Activated CD4-positive, alpha-beta memory T cell treated with anti-CD3 and anti-CD28 coated beads for 36 hours (primary cell): ENCODE data around the gene KCNB1. TPM values are rescaled to one million over a fixed set of nuclear protein-coding genes. Genes with fewer than 3 reads are reported as not detected.

Experiments used
- CTCF ChIA-PET: fragments of 350-600 bp; sonication (Branson Sonifier 250); formaldehyde crosslinking; loops from one replicate; lab custom pipeline; 2021; ENCODE audit warnings: antibody characterized with exemption, inconsistent platforms; lab: Charles Lee
- POLR2A ChIA-PET: fragments of 350-600 bp; sonication (Branson Sonifier 250); formaldehyde crosslinking; loops from one replicate; lab custom pipeline; 2021; ENCODE audit warnings: antibody characterized with exemption; lab: Charles Lee
- DNase-seq: peaks from one replicate; pipeline ENCODE4 v3.0.0-alpha.2; 2020
- H3K27ac Mint-ChIP-seq: one replicate; pipeline ENCODE4 v1.8.0; 2021; ENCODE audit warnings: mixed read lengths
- H3K27me3 Mint-ChIP-seq: one replicate; pipeline ENCODE4 v1.8.0; 2021; ENCODE audit warnings: mixed read lengths
- H3K36me3 Mint-ChIP-seq: one replicate; pipeline ENCODE4 v1.8.0; 2021; ENCODE audit warnings: mixed read lengths
- H3K4me1 Mint-ChIP-seq: one replicate; pipeline ENCODE4 v1.8.0; 2021; ENCODE audit warnings: low read depth, mixed read lengths
- H3K4me3 Mint-ChIP-seq: one replicate; pipeline ENCODE4 v1.8.0; 2021; ENCODE audit warnings: mild to moderate bottlenecking, mixed read lengths
- H3K9me3 Mint-ChIP-seq: one replicate; pipeline ENCODE4 v1.8.0; 2021; ENCODE audit warnings: mixed read lengths
- intact Hi-C: fragments of 100-400 bp; cut with micrococcal nuclease; formaldehyde crosslinking; loops from one replicate; pipeline ENCODE4 v1.15.1; 2023
- total RNA-seq, 2 experiments: library from RNA; stranded (reverse); gene quantifications; one replicate each; pipeline ENCODE4 v1.2.3, GENCODE V29; 2021

The KCNB1 gene
- total RNA-seq, 2 experiments from 2014 or later = not detected

DNA sequence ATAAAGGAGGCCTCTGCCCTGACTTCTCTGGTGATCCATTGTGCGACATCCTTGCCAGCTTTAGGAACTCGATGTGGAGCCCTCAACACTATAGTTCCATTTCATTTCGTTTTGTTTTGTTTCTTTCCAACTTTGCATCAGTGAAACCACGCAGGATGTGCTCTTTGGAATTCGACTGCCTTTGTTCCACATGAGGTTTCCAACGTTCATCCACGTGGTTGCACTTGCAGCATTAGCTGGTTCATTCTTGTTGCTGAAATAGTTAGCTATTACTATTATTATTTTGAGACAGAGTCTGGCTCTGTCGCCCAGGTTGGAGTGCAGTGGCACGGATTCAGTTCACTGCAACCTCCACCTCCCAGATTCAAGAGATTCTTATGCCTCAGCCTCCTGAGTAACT is 143.3 kb downstream of the KCNB1 start:
- Mint-ChIP-seq H3K9me3 (no peaks in the 10 kb centered on the region), H3K27ac (no peak overlapping the region), H3K27me3 (peaks cover 11% of the 10 kb centered on the region), H3K36me3 (no peaks in the 10 kb centered on the region), H3K4me3 (no peak overlapping the region), H3K4me1 (no peaks in the 10 kb centered on the region)
- intact Hi-C loops = no loop called here
- ChIA-PET POLR2A (no interaction called here), CTCF (interaction anchor here (1.1 kb wide), 1 partner anchor 166 kb away, joined by 3 read pairs; no protein-coding TSS in a partner anchor)
- no peak for DNase-seq

DNA sequence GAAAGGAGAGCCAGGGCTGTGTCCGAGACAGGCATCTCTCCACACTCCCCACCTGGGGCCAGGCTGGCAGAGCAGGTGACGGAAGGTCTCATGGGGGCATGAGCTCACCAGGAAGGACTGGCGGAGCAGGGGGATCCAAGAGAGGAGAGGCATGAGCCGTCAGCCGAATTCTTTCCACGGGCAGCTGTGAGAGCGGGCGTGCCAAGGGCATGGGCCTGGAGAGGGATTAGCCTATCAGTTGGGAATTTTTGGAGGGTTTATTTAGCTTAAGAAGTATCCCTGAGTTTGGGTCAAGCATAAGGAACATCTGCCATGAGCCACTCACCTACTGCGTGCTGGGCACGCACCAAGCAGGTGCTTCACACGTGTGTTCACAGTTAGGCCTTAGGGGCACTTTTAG is 144.4 kb downstream of the KCNB1 start:
- ChIA-PET CTCF (no interaction called here), POLR2A (no interaction called here)
- no peaks in the 10 kb centered on the region for H3K4me1 Mint-ChIP-seq
- H3K36me3 Mint-ChIP-seq = no peaks in the 10 kb centered on the region
- no peaks in the 10 kb centered on the region for H3K9me3 Mint-ChIP-seq
- intact Hi-C loops = no loop called here
- peaks cover 10% of the 10 kb centered on the region for H3K27me3 Mint-ChIP-seq
- no peak for DNase-seq
- H3K4me3 Mint-ChIP-seq = no peak overlapping the region
- no peak overlapping the region for H3K27ac Mint-ChIP-seq

GRCh38 chr20:49337357-49337756 is 145.1 kb downstream of the KCNB1 start:
- Mint-ChIP-seq H3K27me3 (peaks cover 17% of the 10 kb centered on the region), H3K4me1 (no peaks in the 10 kb centered on the region), H3K9me3 (no peaks in the 10 kb centered on the region), H3K4me3 (no peak overlapping the region), H3K36me3 (no peaks in the 10 kb centered on the region), H3K27ac (no peak overlapping the region)
- no peak for DNase-seq
- ChIA-PET POLR2A (no interaction called here), CTCF (interaction anchor here (8.5 kb wide), 1 partner anchor 196 kb away, joined by 75 read pairs; no protein-coding TSS in a partner anchor)
- intact Hi-C loops = no loop called here

- no peaks in the 10 kb centered on the region for H3K4me1 Mint-ChIP-seq
- ChIA-PET CTCF (interaction anchor here (0.7 to 8.5 kb wide), 5 partner anchors 61 to 205 kb away, joined by 3 to 75 read pairs (median 29); no protein-coding TSS in a partner anchor), POLR2A (no interaction called here)
- intact Hi-C loops = no loop called here
- no peak overlapping the region for H3K4me3 Mint-ChIP-seq
- no peaks in the 10 kb centered on the region for H3K9me3 Mint-ChIP-seq
- peaks cover 19% of the 10 kb centered on the region for H3K27me3 Mint-ChIP-seq
- no peak for DNase-seq
- no peaks in the 10 kb centered on the region for H3K36me3 Mint-ChIP-seq
- H3K27ac Mint-ChIP-seq = no peak overlapping the region
Measured at GRCh38 chr20:49336786-49337185, 145.7 kb downstream of the KCNB1 start.

GRCh38 chr20:49335476-49335875 is 147.0 kb downstream of the KCNB1 start:
- POLR2A ChIA-PET = no interaction called here
- Mint-ChIP-seq H3K9me3 (no peaks in the 10 kb centered on the region), H3K27ac (no peak overlapping the region), H3K4me3 (no peak overlapping the region), H3K36me3 (no peaks in the 10 kb centered on the region), H3K4me1 (no peaks in the 10 kb centered on the region), H3K27me3 (peaks cover 25% of the 10 kb centered on the region)
- intact Hi-C loops = loop anchor here (2.0 kb wide), 1 partner anchor 149 kb away; no protein-coding TSS in a partner anchor
- no peak for DNase-seq
- CTCF ChIA-PET = interaction anchor here (1.0 to 8.5 kb wide), 8 partner anchors 12 to 273 kb away, joined by 3 to 75 read pairs (median 8); no protein-coding TSS in a partner anchor

DNA sequence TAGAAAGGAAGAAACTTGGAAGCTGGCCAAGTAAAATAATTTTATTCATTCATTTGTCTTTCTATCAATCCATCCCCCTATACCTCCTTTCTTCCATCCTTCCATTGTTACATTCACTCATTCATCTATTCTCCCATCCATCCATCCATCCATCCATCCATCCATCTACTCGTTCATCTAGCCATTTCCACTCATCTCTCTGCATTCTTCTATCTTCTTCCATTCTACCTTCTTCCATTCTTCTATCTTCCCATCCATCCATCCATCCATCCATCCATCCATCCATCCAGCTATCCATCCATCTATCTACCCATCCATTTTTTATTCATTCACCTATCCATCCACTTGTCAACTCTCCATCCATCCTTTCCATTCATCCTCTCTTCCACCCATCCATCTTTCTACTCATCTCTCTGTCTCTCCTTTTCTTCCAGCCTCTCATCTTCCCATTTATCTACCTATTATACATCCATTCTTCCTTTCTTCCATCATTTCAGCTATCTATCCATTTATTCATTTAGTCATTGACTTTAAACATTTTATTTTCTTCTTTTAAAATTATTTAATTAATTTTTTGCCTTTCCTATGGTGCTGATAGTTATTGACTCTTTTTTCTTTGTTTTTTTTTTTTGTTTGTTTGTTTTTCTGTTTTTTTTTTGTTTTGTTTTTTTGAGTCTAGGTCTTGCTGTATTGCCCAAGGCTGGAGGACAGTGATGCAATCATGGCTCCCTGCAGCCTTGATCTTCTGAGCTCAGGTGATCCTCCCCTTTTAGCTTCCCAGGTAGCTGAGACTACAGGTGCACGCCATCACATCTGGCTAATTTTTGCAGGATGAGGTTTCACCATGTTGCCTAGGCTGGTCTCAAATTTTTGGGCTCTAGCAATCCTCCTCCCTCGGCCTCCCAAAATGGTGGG is 151.5 kb downstream of the KCNB1 start:
- intact Hi-C loops = no loop called here
- no peaks in the 10 kb centered on the region for H3K36me3 Mint-ChIP-seq
- DNase-seq = no peak
- peaks cover 31% of the 10 kb centered on the region for H3K27me3 Mint-ChIP-seq
- no peak overlapping the region for H3K4me3 Mint-ChIP-seq
- ChIA-PET CTCF (interaction anchor here (0.6 to 8.5 kb wide), 12 partner anchors 10 to 278 kb away, joined by 3 to 75 read pairs (median 4); no protein-coding TSS in a partner anchor), POLR2A (interaction anchor here (0.7 kb wide), 1 partner anchor 283 kb away, joined by 5 read pairs; no protein-coding TSS in a partner anchor)
- H3K9me3 Mint-ChIP-seq = no peaks in the 10 kb centered on the region
- no peak overlapping the region for H3K27ac Mint-ChIP-seq
- H3K4me1 Mint-ChIP-seq = no peaks in the 10 kb centered on the region

- intact Hi-C loops = no loop called here
- ChIA-PET POLR2A (no interaction called here), CTCF (interaction anchor here (1.0 kb wide), 1 partner anchor 206 kb away, joined by 4 read pairs; no protein-coding TSS in a partner anchor)
- Mint-ChIP-seq H3K4me1 (peaks cover 9% of the 10 kb centered on the region), H3K27me3 (peaks cover 27% of the 10 kb centered on the region), H3K36me3 (no peaks in the 10 kb centered on the region), H3K9me3 (no peaks in the 10 kb centered on the region), H3K4me3 (no peak overlapping the region), H3K27ac (no peak overlapping the region)
- no peak for DNase-seq
Measured at GRCh38 chr20:49328790-49329189, 153.7 kb downstream of the KCNB1 start.

DNA sequence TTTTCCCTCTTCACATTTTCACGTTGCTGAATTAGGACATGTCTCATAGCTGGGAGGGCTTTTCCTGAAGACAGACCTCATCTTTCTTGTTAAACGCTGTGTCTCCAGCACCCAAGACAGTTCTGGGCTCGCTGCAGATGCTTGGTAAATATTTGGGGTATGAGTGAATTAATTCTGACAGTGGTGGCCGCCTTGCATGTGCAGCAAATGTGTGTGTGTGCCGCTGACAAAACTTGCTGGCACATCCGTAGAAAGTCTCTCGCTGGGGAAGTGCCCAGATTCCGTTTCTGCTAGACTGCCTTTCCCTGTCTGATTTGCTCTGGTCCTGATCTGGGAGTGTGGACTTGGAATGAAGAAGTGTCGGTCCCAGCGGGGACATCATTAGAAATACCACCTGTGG is 156.4 kb downstream of the KCNB1 start:
- DNase-seq = no peak
- ChIA-PET POLR2A (no interaction called here), CTCF (no interaction called here)
- no peak overlapping the region for H3K27ac Mint-ChIP-seq
- intact Hi-C loops = no loop called here
- no peaks in the 10 kb centered on the region for H3K36me3 Mint-ChIP-seq
- no peak overlapping the region for H3K4me3 Mint-ChIP-seq
- peaks cover 15% of the 10 kb centered on the region for H3K27me3 Mint-ChIP-seq
- H3K4me1 Mint-ChIP-seq = peaks cover 19% of the 10 kb centered on the region
- H3K9me3 Mint-ChIP-seq = no peaks in the 10 kb centered on the region

DNA sequence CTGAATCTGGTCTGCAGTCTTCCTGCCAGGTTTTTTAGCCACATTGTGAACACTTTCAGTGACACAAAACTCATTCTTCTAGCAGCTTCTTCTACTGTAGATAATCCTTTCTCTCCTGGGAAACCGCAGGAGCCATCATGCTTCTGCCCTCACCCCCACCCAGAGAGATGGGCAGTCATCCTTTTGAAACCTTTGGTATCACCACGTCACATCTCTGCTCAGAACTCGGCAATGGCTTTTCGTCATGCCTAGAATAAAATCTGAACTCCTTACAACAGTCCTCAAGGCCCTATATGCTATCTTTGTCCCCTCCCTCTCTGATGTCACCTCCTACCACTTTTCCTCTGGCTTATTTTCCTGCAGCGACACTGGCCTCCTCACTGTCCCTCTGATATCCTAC is 158.2 kb downstream of the KCNB1 start:
- ChIA-PET POLR2A (no interaction called here), CTCF (no interaction called here)
- Mint-ChIP-seq H3K9me3 (no peaks in the 10 kb centered on the region), H3K4me3 (no peak overlapping the region), H3K4me1 (peaks cover 20% of the 10 kb centered on the region), H3K36me3 (no peaks in the 10 kb centered on the region), H3K27ac (no peak overlapping the region), H3K27me3 (peaks cover 21% of the 10 kb centered on the region)
- DNase-seq = no peak
- intact Hi-C loops = loop anchor here (5.0 kb wide), 1 partner anchor 268 kb away; no protein-coding TSS in a partner anchor

DNA sequence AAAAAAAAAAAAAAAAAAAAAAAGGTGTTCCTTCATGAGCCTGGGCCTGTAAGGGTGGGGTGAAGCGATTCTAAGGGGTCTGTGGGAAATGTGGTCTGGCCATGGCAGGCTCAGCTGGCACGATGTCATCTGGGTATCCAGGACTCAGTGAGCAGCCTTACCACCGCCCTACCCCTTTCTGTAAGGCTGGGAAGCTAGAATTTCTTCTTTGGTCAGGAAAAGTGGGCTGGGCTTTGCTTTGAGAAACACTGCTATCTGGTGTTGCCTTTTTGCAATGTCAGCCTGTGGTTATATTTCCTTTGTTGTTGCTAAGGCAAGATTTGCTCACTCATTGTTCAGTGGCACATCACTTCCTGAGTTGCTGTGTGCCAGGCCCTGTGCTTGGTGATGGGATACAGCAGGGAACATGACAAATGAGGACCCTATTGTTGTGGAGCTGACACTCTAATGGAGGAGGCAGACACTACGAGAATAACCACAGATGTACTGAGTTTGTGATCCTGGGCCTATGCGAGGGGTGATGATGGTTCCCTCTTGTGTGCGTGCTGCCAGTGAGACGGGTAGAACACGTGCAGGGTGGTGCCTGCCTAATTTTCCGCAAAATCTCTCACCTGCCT is 158.7 kb downstream of the KCNB1 start:
- ChIA-PET POLR2A (interaction anchor here (0.9 kb wide), 1 partner anchor 14 kb away, joined by 3 read pairs; no protein-coding TSS in a partner anchor), CTCF (interaction anchor here (0.6 to 1.9 kb wide), 2 partner anchors 11 to 77 kb away, joined by 3 to 12 read pairs; no protein-coding TSS in a partner anchor)
- peak overlapping the region; percentile 24 for H3K4me3 Mint-ChIP-seq
- peak overlapping the region; percentile 69 for H3K27ac Mint-ChIP-seq
- H3K4me1 Mint-ChIP-seq = peaks cover 26% of the 10 kb centered on the region
- intact Hi-C loops = loop anchor here (1.0 to 5.0 kb wide), 2 partner anchors 77 to 269 kb away; no protein-coding TSS in a partner anchor
- H3K27me3 Mint-ChIP-seq = peaks cover 26% of the 10 kb centered on the region
- H3K9me3 Mint-ChIP-seq = no peaks in the 10 kb centered on the region
- no peaks in the 10 kb centered on the region for H3K36me3 Mint-ChIP-seq
- DNase-seq = peak; percentile 48

DNA sequence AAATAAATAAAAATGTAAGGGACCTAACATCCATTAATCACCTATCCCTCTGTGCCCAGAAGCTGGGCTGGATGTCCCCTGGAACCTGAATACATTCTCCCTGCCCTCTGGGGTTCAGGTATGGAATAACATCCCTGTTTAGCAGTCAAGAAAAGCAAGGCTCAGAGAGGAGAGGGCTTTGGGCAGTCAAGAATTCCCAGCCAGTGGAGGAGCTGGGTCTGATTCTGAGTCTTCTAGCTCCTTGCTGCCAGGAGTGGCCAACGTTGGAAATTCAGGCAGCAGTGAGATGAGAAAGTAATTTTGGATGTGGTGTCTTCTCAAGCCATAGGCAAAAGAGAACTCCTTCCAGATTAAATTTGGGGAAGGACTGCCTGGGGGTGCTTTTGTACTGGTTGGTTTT is 162.0 kb downstream of the KCNB1 start:
- Mint-ChIP-seq H3K36me3 (no peaks in the 10 kb centered on the region), H3K9me3 (no peaks in the 10 kb centered on the region), H3K4me1 (peaks cover 27% of the 10 kb centered on the region), H3K27ac (no peak overlapping the region), H3K4me3 (no peak overlapping the region), H3K27me3 (peaks cover 40% of the 10 kb centered on the region)
- intact Hi-C loops = loop anchor here (5.0 kb wide), 1 partner anchor 272 kb away; no protein-coding TSS in a partner anchor
- no peak for DNase-seq
- ChIA-PET POLR2A (interaction anchor here (1.7 kb wide), 1 partner anchor 32 kb away, joined by 6 read pairs; no protein-coding TSS in a partner anchor), CTCF (interaction anchor here (0.6 to 1.8 kb wide), 10 partner anchors 10 to 214 kb away, joined by 3 to 8 read pairs (median 4); no protein-coding TSS in a partner anchor)
